Glomerular endothelial cell (primary cell): ENCODE measurements around the gene OR2K2. TPM values are rescaled to one million over a fixed set of nuclear protein-coding genes. Genes with fewer than 3 reads are reported as not detected.
A peak's percentile ranks its signal among the peaks of the same experiment; 100 is the strongest.
"Not testable (repeated sequence)": the region's sequence is repeated elsewhere in the genome, so short reads cannot be mapped to it uniquely, and the experiment has no call there.

Source experiments
- DNase-seq: peaks from one replicate; pipeline ENCODE4 v3.0.0-alpha.2; 2011; ENCODE audit warnings: low read depth, low spot score; ENCODE audit errors: extremely low read depth
- total RNA-seq: library from RNA; depleted of rRNA; stranded (reverse); fragments of >200 nt; gene quantifications from 2 replicates; pipeline ENCODE4 v1.2.3, GENCODE V29; 2015

Gene OR2K2
- total RNA-seq: not detected in 2 replicates

- no peak for DNase-seq
These were observed at the start of gene OR2K2 for GRCh38 chr9:111330124-111330523. Gene OR2K2 (minus strand): TSS chr9:111330224. CDS start chr9:111328433, 1,791 bp downstream.

- no peak for DNase-seq
These were observed 46.0 kb upstream of the OR2K2 start for GRCh38 chr9:111375817-111376564.

GRCh38 chr9:111375062-111375461 lies 45.0 kb upstream of the OR2K2 start:
- no peak for DNase-seq

GRCh38 chr9:111372297-111372696 lies 42.3 kb upstream of the OR2K2 start:
- no peak for DNase-seq

GRCh38 chr9:111366978-111367377 lies 37.0 kb upstream of the OR2K2 start:
- no peak for DNase-seq

- no peak for DNase-seq
These were observed 32.5 kb upstream of the OR2K2 start for GRCh38 chr9:111362526-111362925.

GRCh38 chr9:111360881-111361280 lies 30.9 kb upstream of the OR2K2 start:
- DNase-seq: no peak

- peak; percentile 25 for DNase-seq
These were observed 26.6 kb upstream of the OR2K2 start for GRCh38 chr9:111356481-111357244.

GRCh38 chr9:111352545-111352944 lies 22.5 kb upstream of the OR2K2 start:
- no peak for DNase-seq

GRCh38 chr9:111350556-111350955 lies 20.5 kb upstream of the OR2K2 start:
- DNase-seq: no peak

- no peak for DNase-seq
These were observed 19.7 kb upstream of the OR2K2 start for GRCh38 chr9:111349766-111350165.

GRCh38 chr9:111348821-111349271 lies 18.8 kb upstream of the OR2K2 start:
- DNase-seq: peak; percentile 82

- not testable (repeated sequence) for DNase-seq
These were observed 4.4 kb upstream of the OR2K2 start for GRCh38 chr9:111334318-111334863.

- no peak for DNase-seq
These were observed 9.4 kb downstream of the OR2K2 start for GRCh38 chr9:111320631-111321030.

GRCh38 chr9:111316796-111317195 lies 13.2 kb downstream of the OR2K2 start:
- no peak for DNase-seq

GRCh38 chr9:111305914-111306313 lies 24.1 kb downstream of the OR2K2 start:
- no peak for DNase-seq

GRCh38 chr9:111304000-111304399 lies 26.0 kb downstream of the OR2K2 start:
- not testable (repeated sequence) for DNase-seq

GRCh38 chr9:111301195-111301594 lies 28.8 kb downstream of the OR2K2 start:
- no peak for DNase-seq

- DNase-seq: no peak
These were observed 29.8 kb downstream of the OR2K2 start for GRCh38 chr9:111300140-111300735.

GRCh38 chr9:111299599-111299966 lies 30.4 kb downstream of the OR2K2 start:
- DNase-seq: not testable (repeated sequence)
